RWPE2 (cell line): ENCODE measurements around the gene EZH2.
A peak's percentile ranks its signal among the peaks of the same experiment; 100 is the strongest.

Source experiments
- ATAC-seq: fragments of 200-7000 bp; cut with Tn5 transposase; 3 replicates; pipeline ENCODE4 v1.9.1; 2021; ENCODE audit warnings: low read depth
- DNase-seq: peaks from one replicate; pipeline ENCODE4 v3.0.0-alpha.2; 2020; ENCODE audit warnings: low spot score
- H3K27ac ChIP-seq: fragments of 450-650 bp; 2 replicates; pipeline ENCODE4 v1.5.1; 2017; ENCODE audit warnings: mild to moderate bottlenecking; ENCODE audit not compliant: poor library complexity, severe bottlenecking
- H3K27me3 ChIP-seq: fragments of 250-450 bp; sonication (Bioruptor Pico); 2 replicates; pipeline ENCODE4 v1.5.1; 2021; ENCODE audit warnings: mild to moderate bottlenecking, moderate library complexity; ENCODE audit not compliant: insufficient read depth, poor library complexity, severe bottlenecking
- H3K36me3 ChIP-seq: fragments of 250-450 bp; sonication (Bioruptor Pico); 2 replicates; pipeline ENCODE4 v1.5.1; 2020; ENCODE audit warnings: low read depth, mild to moderate bottlenecking, moderate library complexity
- H3K4me1 ChIP-seq: fragments of 250-450 bp; sonication (Bioruptor Pico); 2 replicates; pipeline ENCODE4 v1.5.1; 2021; ENCODE audit warnings: mild to moderate bottlenecking, moderate library complexity; ENCODE audit not compliant: insufficient read depth, poor library complexity, severe bottlenecking
- H3K4me3 ChIP-seq: fragments of 250-450 bp; sonication (Bioruptor Pico); 2 replicates; pipeline ENCODE4 v1.5.1; 2021; ENCODE audit warnings: mild to moderate bottlenecking, moderate library complexity; ENCODE audit not compliant: severe bottlenecking
- H3K9me3 ChIP-seq: fragments of 250-450 bp; sonication (Bioruptor Pico); 2 replicates; pipeline ENCODE4 v1.5.1; 2021; ENCODE audit warnings: mild to moderate bottlenecking, moderate library complexity; ENCODE audit not compliant: severe bottlenecking
- CTCF ChIP-seq: fragments of 450-650 bp; IDR thresholded peaks from one replicate; pipeline ENCODE4 v1.5.1; 2017; ENCODE audit warnings: mild to moderate bottlenecking, moderate library complexity; ENCODE audit not compliant: poor library complexity, severe bottlenecking

The EZH2 gene

GRCh38 chr7:148918058-148918596 lies 34.0 kb upstream of the EZH2 start:
- no peak overlapping the region for H3K27ac ChIP-seq
- TF ChIP-seq CTCF: no peak
- ATAC-seq (no peak), DNase-seq (no peak)
- H3K4me1 ChIP-seq: peaks cover 9% of the 10 kb centered on the region
- no peaks in the 10 kb centered on the region for H3K9me3 ChIP-seq
- no peaks in the 10 kb centered on the region for H3K27me3 ChIP-seq
- H3K4me3 ChIP-seq: no peak overlapping the region
- H3K36me3 ChIP-seq: no peaks in the 10 kb centered on the region

GRCh38 chr7:148916186-148916585 lies 32.1 kb upstream of the EZH2 start:
- Histone ChIP-seq H3K27ac (no peak overlapping the region), H3K4me3 (no peak overlapping the region), H3K9me3 (no peaks in the 10 kb centered on the region), H3K27me3 (no peaks in the 10 kb centered on the region), H3K4me1 (peaks cover 10% of the 10 kb centered on the region), H3K36me3 (no peaks in the 10 kb centered on the region)
- DNase-seq (no peak), ATAC-seq (no peak)
- no peak for TF ChIP-seq CTCF

- Histone ChIP-seq H3K27ac (no peak overlapping the region), H3K4me1 (peaks cover 10% of the 10 kb centered on the region), H3K4me3 (no peak overlapping the region), H3K36me3 (no peaks in the 10 kb centered on the region), H3K9me3 (no peaks in the 10 kb centered on the region), H3K27me3 (no peaks in the 10 kb centered on the region)
- no peak for ATAC-seq
- no peak for TF ChIP-seq CTCF
- DNase-seq: no peak
Measured at GRCh38 chr7:148915211-148915610, 31.1 kb upstream of the EZH2 start.

GRCh38 chr7:148914208-148914777 lies 30.2 kb upstream of the EZH2 start:
- Histone ChIP-seq H3K27me3 (no peaks in the 10 kb centered on the region), H3K4me1 (peaks cover 10% of the 10 kb centered on the region), H3K27ac (no peak overlapping the region), H3K9me3 (no peaks in the 10 kb centered on the region), H3K4me3 (no peak overlapping the region), H3K36me3 (no peaks in the 10 kb centered on the region)
- peak; percentile 91 for ATAC-seq
- no peak for TF ChIP-seq CTCF
- DNase-seq: no peak
